ENCODE measurements around the gene PEX19.
"Not testable (repeated sequence)": the region's sequence is repeated elsewhere in the genome, so short reads cannot be mapped to it uniquely, and the experiment has no call there.

PEX19 gene, protein sequence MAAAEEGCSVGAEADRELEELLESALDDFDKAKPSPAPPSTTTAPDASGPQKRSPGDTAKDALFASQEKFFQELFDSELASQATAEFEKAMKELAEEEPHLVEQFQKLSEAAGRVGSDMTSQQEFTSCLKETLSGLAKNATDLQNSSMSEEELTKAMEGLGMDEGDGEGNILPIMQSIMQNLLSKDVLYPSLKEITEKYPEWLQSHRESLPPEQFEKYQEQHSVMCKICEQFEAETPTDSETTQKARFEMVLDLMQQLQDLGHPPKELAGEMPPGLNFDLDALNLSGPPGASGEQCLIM

DNA sequence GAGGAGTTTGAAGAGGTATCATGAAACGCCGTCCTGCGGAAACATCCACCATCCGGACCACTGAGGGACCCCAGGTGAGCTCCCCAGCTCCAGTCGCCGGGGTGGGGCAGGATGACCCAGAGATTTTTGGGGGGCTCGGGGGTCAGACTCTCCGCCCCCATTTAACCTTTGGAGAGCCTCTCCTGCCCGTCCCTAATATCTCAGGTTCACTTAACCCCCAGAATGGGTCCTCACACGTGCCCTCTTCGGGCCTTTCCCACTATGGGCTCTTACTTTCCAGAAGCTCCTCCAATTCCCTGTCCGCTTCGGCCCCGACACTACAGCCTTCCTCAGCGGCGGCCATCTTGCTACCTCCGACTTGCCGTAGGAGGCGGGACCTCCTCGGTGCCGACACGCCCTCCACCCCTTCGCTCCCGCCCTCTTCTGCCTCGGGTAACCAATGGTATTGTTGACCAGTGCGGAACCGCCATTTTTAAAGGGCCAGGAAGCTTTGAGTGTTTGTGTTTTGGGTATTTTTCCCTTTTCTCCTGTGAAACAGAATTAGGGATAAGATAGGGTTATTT is at the start of gene PEX19:
Gene PEX19 (minus strand): TSS at position 352 of the 563 bp plus-strand sequence. CDS start 9 bp downstream, at position 343.
- peak; percentile 94 for DNase-seq

DNA sequence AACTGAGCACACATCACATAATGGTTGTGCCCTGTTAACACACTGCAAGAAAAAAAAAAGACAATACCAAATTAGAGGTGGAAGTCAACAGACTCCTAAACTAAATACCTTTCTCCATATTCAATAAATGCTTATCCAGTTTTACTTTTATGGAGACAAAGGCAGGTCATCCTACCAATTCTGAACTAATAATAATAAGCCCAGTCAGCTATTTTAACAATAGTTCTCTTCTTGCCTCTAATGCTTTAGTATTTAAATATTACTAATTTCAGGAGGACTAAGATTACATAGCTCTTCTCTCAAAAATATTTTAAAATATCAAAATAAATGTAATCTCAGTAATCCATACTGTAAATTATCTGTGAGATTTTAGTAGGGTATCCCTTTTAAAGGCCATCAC is 47.6 kb upstream of the PEX19 start:
- DNase-seq: no peak

DNA sequence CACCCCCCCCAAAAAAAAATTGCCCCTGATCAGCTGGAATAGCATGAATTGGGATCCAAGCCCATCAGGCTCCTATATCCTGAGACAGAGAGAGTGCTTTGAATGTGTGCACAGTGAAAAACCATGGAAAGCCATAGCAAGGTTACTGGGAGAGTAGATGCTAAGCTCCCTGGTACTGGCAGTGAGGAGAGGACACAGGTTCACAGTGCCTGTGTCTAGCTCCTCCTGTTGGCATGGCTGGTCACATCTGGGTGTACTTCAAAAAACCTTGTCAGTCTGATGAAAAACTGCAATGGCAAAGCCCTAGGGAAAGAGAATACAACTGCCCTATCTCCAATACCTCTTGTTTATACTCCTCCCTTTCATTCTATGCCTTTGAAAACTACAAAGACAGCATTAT is 45.2 kb upstream of the PEX19 start:
- DNase-seq: no peak

DNA sequence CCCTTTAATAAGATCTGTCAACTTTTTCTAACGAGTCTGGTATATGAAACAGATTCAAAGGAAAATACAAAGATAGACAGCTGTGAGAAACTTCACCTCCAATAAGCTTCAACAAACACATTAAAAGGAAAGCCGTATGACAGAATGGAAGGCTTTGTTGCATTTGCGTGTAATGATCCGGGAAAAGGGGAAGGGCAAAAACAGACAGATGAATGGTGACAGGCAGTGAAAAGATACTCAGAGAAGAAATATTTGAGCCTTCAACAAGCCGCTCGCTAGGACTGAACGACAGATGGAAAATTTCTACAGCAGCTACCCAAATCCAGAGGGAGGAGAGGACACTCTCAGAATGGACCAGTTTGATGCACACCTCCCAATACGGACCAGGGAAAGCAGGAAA is 43.3 kb upstream of the PEX19 start:
- DNase-seq: no peak

DNA sequence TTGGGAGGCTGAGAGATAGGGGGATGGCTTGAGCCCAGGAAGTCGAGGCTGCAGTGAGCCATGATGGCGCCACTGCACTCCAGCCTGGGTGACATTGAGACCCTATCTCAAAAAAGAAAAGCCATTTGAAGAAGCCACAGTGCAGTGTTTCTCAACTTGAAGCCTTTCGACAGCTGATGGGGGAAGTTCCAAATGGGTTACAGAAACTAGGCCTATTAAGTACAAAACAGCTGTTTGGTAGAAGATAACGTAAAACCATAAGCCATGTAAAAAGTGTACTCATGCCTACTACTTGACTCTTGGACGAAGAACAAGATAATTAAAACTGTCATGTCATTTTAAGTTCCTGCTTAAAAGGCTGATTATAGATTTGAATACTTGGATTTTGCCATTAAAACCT is 41.5 kb upstream of the PEX19 start:
- DNase-seq: no peak

DNA sequence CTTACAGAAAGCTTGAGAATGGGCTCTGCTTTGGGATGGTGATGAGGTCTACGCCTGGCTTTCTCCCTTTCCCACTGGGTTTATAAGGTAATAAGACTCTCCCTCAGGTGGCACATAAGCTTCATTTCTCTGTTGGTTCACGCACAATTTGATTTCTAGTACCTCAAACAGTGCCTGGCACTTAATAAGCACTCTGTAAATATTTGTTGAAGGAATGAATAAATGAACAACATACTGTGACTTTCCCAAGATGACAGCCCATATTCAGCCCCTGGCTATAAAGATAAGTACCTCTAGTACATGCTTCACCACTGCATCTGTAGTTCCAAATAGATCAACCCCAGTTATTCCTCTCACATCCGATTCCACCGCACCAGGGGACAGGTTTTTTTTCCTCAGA is 40.3 kb upstream of the PEX19 start:
- no peak for DNase-seq

DNA sequence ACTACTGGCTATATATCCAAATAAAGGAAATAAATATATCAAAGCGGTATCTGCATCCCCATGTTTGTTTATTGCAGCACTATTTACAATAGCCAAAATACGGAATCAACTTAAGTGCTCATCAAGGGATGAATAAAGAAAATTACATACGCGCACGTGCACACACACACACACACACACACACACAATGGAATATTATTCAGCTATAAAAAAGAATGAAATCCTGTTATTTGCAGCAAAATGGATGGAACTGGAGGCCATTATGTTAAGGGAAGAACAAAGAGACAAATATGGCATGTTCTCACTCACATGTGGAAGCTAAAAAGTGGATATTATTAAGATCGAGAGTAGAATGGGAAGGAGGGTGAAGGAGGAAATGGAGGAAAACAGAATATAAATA is 37.9 kb upstream of the PEX19 start:
- no peak for DNase-seq

DNA sequence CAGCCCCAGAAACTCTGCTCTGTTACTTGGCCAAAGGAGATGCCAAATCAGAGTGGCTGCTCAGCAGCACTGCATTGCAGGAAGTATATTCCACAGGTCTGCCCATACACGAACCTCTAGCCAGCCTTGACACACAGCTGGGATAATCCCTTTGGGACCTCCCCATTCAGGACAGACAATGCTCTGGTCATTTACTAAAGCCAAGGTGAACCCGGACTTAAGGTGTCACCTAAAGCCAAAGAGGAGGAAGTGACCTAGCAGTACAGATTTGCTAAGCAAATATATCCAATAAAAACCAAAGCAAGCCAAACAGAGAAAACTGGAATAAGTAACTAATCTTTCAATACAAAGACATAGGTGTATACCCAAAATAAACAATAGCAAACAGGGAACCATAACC is 30.4 kb upstream of the PEX19 start:
- DNase-seq: no peak

DNA sequence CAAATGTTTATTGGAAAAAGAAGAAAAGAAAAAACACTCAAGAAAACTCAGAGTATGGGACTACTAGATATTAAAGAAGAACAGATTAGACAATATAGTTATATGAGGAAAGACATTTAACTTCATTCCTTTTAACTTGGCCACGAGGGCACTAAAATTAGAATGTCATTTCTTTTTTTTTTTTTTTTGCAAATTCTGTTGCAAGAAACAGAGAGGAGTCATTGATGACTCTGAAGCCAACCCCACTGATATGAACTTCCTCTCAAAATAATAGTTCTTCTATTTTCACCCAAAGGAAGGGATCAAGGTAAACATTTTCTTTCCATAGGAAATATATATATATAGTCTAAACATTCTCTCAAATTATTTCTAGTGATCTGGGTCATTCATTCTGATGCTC is 24.6 kb upstream of the PEX19 start:
- DNase-seq: no peak

DNA sequence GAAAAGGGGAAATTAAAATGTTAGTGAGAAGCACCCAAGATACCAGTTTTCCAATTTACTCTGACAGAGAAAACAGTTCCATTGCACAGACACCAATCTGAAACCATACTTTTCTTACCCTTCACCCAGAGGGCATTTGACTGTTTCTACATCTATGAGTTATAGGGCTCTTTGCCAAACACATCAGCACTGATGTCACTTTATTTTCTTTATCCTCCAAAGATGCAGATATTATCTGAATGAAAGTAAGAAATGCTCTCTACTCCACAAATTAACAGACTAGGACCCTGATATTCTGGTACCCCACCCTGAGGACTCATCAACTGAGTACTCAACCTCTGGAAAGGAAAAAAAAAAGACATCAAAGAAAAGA is 24.2 kb upstream of the PEX19 start:
- no peak for DNase-seq

DNA sequence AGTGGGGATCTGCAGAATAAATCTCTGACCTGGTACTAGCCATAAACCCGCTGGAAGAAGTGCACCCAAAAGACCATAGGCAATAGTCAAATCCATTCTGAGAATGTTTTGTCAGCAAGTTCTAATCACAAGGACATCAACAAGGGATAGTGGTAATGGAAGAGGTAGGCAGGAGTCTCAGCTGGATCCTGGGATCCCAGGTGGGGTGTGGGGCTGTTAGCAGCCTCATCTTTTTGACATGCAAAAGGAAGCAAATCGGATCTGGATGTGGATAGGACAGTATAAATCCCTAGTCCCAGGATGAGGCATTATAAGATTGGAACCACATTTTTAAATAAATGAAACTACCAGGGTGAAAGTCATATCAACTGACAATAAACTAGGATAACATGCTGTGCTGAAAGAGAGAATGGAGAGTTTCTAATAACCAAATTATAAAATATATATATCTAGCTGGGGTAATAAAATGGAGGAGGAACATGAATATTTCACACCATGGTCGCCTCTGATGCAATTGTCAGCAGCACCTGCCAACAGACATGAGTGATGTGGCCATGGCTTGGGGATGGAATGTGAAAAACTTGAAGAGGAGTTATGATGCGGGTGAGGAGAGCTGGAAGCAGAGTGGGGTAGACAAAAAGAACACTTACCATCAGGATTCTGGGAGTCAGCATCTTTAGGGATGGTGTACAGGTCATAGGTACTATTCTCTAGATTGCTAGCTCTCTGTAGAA is 23.7 kb upstream of the PEX19 start:
- DNase-seq: no peak

DNA sequence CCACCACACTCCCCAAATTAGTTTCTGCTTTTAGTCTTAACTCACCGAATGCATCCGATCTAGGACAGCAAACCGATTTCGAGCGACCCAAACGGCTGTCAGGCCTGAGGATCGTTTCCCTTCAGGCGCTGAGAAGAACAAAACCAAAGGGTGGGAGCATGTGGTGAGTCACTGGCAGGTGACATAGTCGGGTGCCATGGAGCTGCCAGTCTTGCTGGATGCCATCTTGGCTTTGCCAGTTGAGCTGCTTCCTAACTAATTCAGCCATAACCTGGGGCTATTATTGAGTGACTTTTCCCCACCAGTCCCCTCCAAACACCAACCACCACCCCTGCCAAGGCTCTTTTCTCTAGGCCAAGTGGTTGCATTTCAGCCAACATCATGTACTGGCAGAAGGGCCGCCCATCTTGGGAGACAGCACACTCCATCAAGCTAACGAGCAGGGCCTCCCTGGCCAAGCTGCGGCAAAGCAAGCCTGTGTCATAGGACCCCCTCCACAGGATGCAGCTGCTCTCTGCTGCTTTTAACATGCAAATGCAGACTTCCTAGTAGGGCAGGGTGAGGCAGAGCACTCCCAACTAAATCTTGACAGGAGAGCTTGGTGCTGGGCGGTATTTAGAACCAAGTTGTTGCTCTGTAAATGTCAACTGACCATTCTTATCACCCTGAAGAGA is 22.3 kb upstream of the PEX19 start:
- DNase-seq: no peak

DNA sequence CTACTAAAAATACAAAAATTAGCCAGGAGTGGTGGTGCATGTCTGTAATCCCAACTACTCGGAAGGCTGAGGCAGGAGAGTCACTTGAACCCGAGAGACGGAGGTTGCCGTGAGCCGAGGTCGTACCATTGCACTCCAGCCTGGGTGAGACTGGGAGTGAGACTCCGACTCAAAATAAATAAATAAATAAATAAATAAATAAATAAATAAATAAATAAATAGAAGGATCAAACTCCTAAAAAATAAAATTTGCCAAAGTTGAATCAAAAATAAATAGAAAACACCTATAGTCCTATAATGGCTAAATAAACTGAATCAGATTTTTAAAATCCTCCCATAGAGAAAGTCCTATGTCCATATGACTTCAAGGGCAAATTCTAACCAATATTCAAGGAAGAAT is 15.2 kb upstream of the PEX19 start:
- DNase-seq: no peak

DNA sequence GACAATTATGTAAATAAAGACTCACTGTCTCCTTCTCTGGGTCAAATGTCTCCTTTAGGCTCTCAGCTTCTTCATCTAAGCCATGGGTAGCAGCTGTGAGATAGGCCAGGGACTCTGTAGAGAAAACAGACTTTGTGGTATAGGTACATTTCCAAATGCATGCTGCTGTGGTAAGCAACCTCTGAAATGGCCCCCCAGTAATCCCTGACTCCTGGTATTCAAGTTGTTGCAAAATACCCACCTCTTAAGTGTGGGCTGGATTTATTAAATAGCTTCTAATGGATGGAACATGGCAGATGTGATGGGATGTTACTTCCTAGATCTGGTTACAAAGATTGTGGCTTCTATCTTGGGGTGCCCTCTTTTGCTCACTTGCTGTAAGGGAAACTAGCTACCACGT is 11.1 kb upstream of the PEX19 start:
- no peak for DNase-seq

DNA sequence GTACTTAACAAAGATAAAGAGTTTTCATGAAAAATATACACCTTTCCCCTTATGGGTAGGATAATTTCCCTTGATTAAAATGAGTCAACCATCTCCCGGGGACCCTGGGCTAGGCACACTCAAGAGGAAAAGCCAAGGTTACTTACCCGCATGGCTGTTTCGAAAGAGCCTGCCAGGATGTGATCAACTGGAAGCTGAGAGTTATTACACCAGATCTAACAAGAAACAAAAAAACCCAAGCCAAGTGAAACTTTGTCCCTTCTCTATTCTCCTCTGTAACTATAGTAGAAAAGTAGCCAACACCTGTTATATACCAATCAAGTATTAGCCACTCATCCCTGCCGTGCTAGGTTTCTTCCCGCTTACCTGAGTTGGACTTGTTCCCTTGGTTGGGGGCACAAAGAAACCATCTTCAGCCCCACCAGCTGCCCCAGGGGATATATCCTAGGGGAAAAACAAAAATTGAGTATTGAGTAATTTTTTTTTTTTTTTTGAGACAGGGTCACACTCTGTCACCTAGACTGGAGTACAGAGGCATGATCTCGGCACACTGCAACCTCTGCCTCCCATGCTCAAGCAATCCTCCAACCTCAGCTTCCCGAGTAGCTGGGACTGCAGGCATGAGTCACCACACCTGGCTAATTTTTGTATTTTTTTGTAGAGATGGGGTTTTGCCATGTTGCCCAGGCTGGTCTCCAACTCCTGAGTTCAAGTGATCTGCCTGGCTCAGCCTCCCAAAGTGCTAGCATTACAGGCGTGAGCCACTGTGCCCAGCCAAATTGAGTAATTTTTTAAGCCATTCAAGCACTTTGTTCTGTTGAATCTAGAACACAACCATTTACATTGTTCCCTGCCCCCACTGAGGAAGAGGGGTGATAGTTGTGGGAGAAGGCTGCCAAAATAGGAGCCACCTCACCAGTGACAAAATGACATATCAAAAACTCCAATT is 8.4 kb upstream of the PEX19 start:
- DNase-seq: no peak

DNA sequence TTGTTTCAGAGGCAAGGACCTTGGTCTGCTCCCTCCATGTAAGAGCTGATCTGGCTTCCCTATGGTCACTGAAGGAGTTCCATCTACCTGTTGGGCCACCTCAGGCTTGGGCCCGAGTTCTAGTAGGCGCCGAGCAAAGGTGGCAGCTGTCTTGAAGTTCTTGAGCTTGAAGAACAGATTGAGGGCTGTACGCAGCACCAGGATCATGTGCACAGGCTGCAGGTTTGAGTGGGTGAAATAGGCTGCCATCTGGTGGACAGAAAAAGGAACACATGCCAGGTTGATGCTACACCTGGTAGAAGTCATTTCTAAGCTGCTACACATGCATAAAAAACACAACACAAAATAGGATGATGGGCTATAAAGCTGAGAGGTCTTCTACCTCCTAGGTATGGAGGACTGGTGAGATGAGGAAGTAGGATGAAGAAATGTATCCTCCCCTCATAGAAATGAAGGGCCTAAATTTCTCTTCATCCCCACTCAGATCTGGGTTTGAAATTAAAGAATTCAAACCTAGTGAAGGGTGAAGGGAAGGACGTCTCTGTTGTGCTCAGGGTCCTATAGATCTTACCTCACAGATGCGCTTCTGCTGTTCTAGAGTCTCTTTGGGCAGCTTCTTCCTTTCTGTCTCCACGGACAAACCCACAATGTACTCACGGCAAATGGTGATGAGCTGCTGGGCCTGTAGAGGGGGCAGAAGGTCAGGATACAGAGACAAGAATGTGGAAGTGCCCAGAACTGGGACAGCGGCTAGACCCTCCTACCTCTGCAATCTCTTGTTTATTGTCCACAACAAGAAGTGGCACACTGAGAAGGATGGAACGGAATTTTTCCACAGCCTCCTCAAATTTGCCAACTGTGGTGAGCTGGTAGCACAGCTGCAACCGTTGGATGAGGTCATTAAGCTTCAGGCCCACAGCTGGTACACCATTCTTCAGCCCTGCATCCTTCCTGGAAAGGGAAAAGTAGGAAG is 6.6 kb upstream of the PEX19 start:
- DNase-seq: peak; percentile 81

DNA sequence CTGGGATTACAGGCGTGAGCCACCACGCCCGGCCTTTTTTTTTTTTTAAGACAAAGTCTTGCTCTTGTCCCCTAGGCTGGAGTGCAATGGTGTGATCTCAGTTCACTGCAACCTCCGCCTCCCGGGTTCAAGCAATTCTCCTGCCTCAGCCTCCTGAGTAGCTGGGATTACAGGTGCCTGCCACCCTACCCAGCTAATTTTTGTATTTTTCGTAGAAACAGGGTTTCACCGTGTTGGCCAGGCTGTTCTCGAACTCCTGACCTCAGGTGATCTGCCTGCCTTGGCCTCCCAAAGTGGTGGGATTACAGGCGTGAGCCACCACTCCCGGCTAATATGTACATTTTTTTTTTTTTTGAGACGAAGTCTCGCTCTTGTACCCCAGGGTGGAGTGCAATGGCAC is 2.8 kb upstream of the PEX19 start:
- not testable (repeated sequence) for DNase-seq

DNA sequence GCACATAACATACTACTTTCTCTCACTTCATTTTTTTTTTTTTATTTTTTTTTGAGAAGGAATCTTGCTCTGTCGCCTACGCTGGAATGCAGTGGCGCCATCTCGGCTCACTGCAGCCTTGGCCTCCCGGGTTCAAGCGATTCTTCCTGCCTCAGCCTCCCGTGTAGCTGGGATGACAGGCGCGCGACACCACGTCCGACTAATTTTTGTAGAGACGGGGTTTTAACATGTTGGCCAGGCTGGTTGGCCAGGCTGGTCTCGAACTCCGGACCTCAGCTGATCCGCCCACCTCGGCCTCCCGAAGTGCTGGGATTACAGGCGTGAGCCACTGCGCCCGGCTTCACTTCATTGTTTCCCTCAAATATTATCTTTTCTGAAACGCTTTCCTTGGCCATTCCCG is 573 bp upstream of the PEX19 start:
- DNase-seq: no peak

DNA sequence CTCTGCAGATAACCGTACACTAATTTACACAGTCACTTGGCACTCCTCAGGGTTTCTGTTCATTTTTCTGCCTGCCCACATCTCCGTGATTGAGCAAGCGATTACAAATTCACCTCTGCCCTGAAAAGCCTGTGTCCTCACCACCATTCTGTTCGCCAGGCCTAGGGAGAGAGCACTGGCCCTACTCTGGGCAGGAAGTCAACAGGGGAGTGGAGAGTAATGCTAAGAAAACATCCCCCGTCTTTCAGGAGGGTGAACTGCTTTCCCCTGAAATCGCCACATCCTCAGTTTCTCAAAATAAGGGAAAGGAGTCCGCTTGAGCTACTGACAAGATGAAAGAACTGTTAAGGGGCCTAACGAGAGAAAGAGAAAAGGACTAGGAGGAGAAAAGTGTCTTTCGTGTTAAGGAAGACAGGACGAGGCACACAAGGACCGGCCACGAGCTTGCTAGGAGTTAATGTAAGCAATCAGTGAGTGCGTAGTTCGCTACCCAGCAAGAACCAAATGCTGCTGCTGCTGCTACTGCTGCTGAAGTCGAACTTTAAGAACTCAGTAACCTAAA is 632 bp downstream of the PEX19 start:
- DNase-seq: no peak

DNA sequence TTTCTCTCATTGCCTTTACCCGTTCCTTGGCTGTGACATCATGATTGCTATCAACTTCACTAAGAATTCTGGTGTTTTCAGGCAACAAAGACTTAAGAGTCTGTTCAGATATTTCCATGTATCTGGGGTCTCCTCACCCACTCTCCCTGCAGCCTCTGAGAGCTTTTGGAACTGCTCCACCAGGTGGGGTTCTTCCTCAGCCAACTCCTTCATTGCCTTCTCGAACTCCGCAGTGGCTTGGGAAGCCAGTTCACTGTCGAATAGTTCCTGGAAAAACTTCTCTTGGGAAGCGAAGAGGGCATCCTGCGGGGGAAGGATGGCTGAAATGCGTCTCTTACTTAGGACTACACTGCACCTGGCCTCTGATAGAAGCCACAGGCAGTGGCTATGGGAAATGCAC is 2.1 kb downstream of the PEX19 start:
- no peak for DNase-seq

DNA sequence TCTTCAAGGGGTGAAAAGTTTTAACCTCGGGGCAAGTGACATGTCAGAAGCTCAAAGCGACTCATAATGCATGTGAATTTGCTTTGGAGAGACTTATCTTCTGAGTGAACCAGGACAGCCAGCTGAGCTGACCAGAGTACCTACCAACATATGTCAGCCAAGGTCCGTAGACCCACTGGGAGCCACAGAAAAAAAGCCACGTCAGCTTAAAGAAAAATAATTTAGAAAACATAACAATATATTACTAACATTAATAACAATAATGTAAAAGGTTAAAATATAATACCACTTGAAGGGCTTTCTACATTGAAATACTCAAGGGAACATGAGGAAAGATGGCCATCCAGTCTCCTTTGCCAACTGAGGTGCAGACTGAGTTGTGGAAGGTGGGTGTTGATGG is 6.9 kb downstream of the PEX19 start:
- no peak for DNase-seq

All from CD4-positive, alpha-beta T cell treated with Interleukin-21 for 1 hour (primary cell).